ENCODE results near the gene RBM18.

Gene RBM18

DNA sequence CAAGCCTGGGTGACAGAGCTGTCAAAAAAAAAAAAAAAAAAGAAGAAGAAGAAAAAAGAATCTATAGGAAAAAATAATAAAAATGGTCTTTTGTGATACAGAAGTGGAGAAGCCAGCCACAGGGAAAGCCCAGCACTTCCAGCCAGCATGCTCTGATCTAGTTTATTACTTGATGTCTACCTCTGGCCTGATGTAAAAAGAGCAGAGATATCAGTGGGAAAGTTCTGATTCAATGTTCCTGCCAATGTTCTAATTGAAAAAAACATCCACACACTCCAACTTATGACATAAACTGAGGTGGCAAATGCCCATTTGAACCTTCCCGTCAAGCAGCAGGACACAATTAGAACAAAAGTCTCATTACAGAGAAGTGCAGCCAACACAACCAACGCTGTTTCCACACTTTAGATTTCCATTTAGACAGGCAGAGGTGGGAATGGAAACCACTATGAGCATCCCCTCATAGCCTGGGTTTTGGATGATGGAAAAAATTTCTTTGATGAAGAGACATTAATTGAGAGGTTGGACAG, 5.7 kb downstream of the RBM18 start:
- no peak for DNase-seq (ENCODE audit: low read depth in 2 of 2)

DNA sequence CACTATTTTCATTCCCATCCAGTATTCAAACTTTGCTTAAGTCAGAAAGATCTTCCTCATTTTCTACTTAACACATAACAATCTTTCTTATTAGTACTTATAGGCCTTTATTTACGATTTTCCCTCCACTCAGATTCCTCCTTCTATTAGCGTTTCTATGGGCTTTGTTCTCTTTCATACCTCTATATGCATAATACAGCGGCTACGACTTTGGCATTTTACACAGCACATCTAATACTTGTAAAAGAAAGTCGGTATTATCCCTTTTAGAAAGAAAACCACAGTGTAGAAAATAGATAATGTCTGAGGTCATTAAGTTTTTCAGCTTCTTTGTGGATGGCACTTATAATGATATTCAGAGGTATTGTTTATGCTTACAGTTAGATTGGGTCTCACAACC, 8.4 kb downstream of the RBM18 start:
- DNase-seq (ENCODE audit: low read depth in 2 of 2): no peak

DNA sequence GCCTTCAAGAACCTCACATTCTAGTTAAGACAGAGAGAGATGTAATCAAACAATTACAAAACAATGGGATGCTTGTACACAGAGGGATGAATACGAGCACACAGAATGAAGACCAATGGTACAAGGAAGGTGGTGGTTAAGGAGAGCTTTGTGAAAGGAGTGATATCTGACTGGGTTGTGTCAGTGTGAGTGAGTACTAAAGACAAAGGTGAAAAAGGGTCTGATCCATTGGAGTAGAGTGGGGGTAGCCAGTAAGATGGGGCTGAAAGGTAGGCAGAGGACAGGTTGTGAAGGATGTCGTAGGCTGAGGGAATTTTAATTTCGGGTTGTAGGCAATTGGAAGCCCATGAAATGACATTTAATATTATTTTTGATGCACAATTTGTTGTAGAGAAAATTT, 9.9 kb downstream of the RBM18 start:
- DNase-seq (ENCODE audit: low read depth in 2 of 2): no peak

DNA sequence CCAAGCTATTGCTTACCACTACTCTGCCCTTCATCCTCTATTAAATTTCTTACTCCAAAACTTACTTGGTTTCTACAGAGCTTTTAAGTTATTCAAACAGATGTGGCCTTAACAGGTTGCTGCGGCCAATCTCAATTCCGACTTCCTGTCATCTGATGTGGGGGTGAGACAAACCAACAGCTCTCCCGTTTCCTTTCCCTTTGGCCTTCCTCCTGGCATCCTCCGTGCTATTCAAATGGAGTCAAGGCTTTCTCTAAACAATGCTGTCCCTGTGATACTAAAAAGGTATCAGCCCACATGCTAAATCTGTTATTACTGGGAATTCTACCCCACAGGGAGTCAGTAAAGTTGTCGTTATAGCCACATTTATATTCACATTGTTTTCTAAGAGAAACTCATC, 11.8 kb downstream of the RBM18 start:
- DNase-seq (ENCODE audit: low read depth in 2 of 2): no peak

DNA sequence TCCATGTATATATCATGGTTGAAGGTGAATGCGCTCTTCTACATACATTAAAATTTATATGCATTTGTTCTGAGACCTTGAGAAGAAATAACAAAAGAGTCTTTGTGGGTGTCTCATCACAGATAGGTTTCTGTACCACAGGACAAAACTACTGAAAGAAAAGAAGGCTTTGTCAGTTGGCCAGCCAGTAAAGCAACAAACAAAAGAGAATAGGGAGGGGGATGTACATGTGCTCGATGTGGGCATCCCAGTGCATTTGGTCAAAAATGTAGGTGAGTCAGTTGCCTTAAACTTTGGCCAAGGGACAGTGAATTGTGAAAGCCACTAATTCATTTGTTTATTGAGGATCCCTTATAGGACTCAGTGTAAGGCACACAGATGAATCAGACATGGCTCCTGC, 13.3 kb downstream of the RBM18 start:
- no peak for DNase-seq (ENCODE audit: low read depth in 2 of 2)

DNA sequence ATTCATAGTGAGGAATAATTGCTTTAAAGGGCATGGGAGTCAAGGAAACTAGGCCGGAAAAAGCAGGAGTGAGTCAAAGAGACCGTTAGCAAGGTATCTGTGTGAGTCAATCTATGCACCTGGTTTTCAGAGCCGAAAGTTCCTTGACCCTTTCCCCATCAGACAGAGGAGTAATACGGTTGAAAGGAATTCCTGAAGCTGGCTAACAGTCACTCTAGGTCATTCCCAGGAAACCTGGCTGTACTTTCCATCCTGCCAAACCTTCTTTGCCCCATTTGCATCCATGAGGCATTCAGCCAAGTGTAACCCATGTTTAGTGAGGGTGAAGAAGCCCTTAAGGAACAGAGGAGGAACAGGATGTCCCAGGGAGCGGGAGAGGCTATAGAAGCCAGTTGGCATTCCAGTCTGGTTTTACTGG, 16.2 kb downstream of the RBM18 start:
- no peak for DNase-seq (ENCODE audit: low read depth in 2 of 2)

DNA sequence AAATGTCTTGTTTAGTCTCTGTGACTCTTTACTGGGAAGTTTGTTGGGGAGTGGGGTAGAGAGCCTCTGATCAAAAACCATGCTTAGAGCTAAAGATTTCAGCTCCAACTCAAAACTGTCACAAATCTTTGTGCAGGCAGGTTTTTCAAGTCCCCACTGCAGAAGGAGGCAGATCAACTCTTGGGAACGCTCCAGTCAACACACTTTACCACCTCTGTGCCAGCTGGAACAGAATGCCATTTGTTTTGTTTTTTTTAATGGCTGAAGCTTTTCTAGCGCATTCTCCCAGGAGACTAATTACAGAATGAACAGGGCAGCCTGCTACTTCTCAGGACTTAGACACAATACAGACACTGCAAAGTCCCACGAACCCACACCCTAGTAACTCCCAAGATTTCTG, 18.0 kb downstream of the RBM18 start:
- no peak for DNase-seq (ENCODE audit: low read depth in 2 of 2)

- no peak for DNase-seq (ENCODE audit: low read depth in 2 of 2)
These were observed 20.3 kb downstream of the RBM18 start for GRCh38 chr9:122244349-122244748.

GRCh38 chr9:122239722-122240121, 24.9 kb downstream of the RBM18 start:
- no peak for DNase-seq (ENCODE audit: low read depth in 2 of 2)

GRCh38 chr9:122236681-122237080, 28.0 kb downstream of the RBM18 start:
- DNase-seq (ENCODE audit: low read depth in 2 of 2): no peak

DNA sequence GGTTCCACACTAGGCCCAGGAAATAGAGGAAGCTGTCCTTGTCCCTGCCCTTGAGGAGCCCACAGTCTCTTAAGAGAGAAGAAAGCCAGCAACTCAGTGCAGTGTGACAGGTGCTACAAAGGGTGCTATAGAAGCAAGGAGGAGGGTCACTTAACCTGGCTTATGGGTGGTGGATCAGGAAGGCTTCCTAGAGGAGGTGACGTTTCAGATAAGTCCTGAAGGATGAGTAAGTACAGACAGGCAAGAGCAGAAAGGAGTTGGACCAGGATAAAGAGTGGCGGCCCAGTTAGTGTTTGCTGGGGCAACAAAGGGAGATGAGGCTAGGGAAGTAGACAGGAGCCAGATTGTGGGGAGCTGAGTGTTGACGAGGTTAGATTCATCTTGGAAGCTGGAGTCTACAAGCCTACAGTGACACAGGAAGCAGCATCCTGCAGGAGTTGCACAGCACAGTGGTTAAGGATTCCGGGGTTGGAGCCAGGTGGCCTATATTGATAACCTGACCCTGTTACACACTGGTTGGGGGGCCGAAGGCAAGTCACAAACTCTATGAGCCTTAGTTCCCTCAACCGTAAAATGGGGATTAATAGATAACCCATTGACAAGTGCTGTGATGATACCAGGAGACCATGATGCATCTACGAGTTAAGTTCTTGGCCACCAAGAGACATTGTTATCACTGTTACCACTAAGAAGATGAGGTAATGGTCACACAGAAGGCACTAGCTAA, 30.5 kb downstream of the RBM18 start:
- no peak for DNase-seq (ENCODE audit: low read depth in 2 of 2)

DNA sequence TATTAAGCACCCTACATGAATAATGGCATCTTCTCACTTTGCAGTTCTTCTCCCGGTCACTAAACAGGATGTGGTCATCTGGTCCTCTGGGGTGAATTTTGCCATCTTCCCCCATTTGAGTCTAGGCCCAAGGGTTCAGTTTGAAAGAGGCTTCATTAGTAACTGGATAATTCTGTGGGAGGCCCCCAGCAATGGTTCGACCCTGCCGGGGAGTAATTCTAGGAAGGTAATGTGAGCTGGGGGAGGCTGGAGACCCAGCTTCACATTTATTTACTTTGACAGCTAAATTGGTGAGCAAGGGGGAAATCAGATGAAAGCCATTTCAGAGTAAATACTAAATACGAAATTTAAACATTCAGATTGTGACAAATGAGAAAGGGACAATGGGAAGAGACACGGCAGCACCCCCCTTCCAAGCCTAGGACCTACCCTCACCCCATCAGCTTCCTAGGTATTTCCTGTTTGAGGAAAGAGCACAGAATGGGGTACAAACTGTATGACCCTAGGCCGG, 31.8 kb downstream of the RBM18 start:
- no peak for DNase-seq (ENCODE audit: low read depth in 2 of 2)

DNA sequence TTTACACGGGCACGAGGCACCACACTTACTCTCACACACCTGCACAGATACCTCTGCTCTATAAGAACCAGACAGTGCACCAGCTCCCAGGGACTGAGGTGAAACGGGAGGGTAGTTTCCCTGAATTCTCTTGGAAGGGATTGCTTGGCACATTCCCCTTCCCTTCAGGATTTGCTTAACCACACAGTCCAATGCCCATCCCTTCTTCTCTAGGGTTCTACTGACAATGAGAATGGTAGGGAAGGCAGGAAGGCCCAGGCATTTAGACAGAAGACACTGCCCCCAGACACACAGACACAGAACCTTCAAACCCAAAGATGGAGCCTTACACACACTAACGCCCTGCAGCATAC, 35.2 kb downstream of the RBM18 start:
- DNase-seq (ENCODE audit: low read depth in 2 of 2): no peak

GRCh38 chr9:122228568-122229484, 35.8 kb downstream of the RBM18 start, which contains the start of gene LHX6:
Gene LHX6 (minus strand): TSS chr9:122228957. CDS start chr9:122228740, 217 bp downstream.
- DNase-seq (ENCODE audit: low read depth in 2 of 2): no peak

DNA sequence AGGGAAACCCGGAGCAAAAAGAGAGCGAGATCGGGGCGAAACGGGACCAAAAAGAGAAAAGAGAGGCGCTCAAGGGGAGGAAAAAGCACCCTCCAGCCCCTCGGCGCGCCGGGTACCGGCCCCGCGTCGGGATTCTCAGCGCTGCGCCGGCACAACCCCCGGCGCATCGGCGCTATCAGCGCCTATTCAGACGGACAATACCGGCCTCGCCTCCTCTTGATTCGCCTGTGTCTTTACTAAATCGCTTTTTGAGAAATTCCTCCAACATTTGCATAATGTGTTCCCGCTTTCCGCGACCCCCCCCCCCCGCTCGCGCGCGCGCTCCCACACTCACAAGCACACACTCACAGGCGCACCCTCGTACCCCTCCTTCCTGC, 36.5 kb downstream of the RBM18 start:
- no peak for DNase-seq (ENCODE audit: low read depth in 2 of 2)

DNA sequence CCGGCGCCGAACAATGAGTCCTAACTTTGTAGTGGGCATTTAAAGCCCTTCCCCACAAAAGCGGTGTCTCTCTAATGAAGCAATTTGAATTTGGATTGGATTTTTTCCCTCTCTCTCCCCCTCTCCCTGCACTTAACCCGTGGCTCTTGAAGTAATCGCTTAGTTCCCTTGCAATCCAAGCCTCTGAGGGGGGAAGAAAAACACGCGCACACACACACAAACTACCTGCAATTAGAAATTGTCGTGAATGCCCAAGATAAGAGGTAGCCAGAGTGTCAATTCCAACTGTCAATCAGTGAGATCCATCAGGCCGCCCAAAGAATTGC, 37.1 kb downstream of the RBM18 start:
- DNase-seq (ENCODE audit: low read depth in 2 of 2): no peak

- no peak for DNase-seq (ENCODE audit: low read depth in 2 of 2)
These were observed 37.7 kb downstream of the RBM18 start for GRCh38 chr9:122226758-122227574.

GRCh38 chr9:122226142-122226757, 38.4 kb downstream of the RBM18 start:
- DNase-seq (ENCODE audit: low read depth in 2 of 2): no peak

DNA sequence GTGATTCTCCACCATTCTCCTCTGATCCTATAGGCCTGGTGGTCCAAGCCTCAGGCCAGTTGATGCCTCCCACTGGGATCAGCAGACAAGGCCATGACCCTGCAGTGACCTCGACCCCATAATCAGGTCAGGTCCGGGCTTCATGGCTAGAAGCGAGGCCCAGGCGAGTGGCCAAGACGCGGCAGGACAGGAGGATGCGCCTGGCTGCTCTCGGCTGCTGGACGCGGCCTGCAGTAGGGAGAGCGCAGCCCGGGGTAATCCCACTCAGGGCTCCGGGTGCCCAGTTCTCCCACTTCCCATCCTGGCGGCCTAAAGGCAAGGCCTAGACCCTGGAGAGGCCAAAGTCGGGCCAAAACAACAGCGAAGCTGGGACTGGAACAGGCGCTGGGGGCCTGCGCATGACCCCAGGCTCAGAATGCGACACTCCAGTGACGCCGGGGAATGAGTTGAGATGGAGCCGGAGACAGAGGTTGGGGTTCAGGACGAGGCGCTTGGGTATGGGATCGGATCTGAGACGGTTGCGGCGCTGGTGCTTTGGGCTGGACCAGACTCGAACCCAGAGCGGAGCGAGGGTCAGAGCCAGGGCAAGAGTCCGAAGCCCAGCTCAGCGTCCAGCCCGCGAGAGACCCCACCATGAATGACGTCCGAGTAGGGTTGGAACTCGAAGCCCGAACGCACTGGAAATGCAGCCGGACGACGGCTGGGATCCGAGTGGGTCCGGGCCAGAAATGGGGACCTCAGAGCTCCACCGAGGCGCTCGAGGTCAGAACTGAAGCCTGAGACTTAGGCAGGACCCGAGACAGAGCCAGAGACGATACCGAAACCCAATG, 39.1 kb downstream of the RBM18 start:
- DNase-seq (ENCODE audit: low read depth in 2 of 2): no peak

DNA sequence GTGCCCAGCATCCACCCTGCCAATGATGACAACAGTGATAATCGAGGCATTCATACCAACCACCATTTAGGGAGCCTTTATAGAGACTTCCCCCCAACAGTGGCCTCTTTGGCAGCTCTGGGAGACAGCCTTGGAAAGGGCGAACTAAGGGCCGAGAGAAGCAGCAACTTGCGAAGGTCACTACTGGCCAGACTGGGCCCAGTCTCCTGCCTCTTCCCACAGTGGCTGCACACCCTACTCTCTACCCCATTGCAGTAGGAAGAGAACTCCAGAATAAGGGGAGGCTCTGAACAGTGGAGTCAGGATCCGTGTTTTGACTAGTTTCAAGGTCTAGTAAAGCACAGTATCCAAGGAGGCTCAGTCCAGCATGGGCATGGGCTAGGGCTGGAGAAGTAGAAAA, 41.2 kb downstream of the RBM18 start:
- DNase-seq (ENCODE audit: low read depth in 2 of 2): no peak

GRCh38 chr9:122222791-122223190, 41.8 kb downstream of the RBM18 start:
- no peak for DNase-seq (ENCODE audit: low read depth in 2 of 2)

Measured in activated CD4-positive, alpha-beta T cell treated with anti-CD3 and anti-CD28 coated beads for 24 hours (primary cell).